Measurements from ENCODE around the gene TSN. TPM values are rescaled to one million over a fixed set of nuclear protein-coding genes. Genes with fewer than 3 reads are reported as not detected.

The TSN gene
- total and polyA plus RNA-seq, 9 of the 15 experiments (the other 6 are each of a cell fraction or from before 2014, with no cell fraction given) = 63.2 to 152 (median 95.2) TPM

DNA sequence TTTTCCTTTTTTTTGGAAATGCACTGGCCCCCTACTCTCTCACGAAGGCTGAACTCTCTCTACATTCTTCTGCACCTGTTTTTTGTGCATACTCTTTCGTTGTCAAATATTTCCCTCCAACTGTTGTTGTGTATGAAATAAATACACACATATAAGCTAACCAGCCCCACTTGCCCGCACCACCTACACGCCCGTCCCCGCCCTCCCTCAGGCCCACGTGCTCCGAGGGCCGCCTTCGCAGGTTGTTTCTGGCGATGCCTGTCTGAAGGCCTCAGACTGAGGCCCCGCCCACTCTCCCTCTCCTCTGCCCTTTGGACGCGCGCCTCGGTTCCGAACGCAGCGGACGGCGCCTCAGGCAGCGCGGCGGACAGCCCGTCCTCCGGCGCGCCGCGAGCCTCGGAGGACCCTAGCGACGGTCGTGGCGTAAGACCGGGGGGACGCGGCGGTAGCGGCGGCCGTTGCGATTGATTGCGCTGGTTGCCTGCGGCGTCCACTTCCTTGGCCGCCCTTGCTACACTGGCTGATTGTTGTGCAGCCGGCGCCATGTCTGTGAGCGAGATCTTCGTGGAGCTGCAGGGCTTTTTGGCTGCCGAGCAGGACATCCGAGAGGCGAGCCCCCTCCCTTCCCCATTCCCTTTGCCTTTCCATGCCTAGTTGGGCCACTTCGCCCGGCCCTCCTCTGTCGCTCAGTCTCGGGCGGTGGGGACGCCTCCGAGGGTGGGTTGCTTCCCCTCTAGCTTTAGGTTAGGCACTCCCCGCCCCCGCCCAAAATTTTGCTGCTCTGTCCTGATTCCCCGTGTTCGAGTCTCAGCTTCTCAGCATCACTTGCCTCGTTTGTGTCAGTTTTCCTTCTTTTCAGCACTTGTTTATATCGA is at the start of gene TSN (continued):
- peak in 2 of 3 experiments; percentile 65 to 73 for TF ChIP-seq YY1 (IDR thresholded peaks at IDR 0.05; ENCODE audit: borderline replicate concordance in 1 of 3, control insufficient read depth in 1 of 3, extremely low read depth in 1 of 3, insufficient read depth in 3 of 3, insufficient read length in 1 of 3, insufficient replicate concordance in 2 of 3, low read depth in 1 of 3, low read length in 2 of 3)
- peak in 1 of 2 experiments; percentile 51; a peak in 1 of 4 replicates for TF ChIP-seq NONO (IDR thresholded peaks at IDR 0.05; ENCODE audit: low read depth in 2 of 2, low read length in 1 of 2)
- TF ChIP-seq, protein P1, sequence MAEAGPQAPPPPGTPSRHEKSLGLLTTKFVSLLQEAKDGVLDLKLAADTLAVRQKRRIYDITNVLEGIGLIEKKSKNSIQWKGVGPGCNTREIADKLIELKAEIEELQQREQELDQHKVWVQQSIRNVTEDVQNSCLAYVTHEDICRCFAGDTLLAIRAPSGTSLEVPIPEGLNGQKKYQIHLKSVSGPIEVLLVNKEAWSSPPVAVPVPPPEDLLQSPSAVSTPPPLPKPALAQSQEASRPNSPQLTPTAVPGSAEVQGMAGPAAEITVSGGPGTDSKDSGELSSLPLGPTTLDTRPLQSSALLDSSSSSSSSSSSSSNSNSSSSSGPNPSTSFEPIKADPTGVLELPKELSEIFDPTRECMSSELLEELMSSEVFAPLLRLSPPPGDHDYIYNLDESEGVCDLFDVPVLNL (CRISPR knock-in tag; IDR thresholded peaks at IDR 0.05; ENCODE audit: low read depth) = peak; percentile 84; the same call in 1 of the 2 replicates
- TF ChIP-seq TCF7L2 (IDR thresholded peaks at IDR 0.05; ENCODE audit: low read depth, low read length) = peak; percentile 26; the same call in 1 of the 2 replicates
- TF ChIP-seq, protein P2, sequence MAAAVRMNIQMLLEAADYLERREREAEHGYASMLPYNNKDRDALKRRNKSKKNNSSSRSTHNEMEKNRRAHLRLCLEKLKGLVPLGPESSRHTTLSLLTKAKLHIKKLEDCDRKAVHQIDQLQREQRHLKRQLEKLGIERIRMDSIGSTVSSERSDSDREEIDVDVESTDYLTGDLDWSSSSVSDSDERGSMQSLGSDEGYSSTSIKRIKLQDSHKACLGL (CRISPR knock-in tag; IDR thresholded peaks at IDR 0.05; ENCODE audit: borderline replicate concordance, poor library complexity, severe bottlenecking) = peak; percentile 95
- peak; percentile 55; the same call in 1 of the 2 replicates for TF ChIP-seq PML (IDR thresholded peaks at IDR 0.05; ENCODE audit: low read length)
- peak; percentile 54; the same call in 1 of the 2 replicates for TF ChIP-seq KAT7 (CRISPR knock-in tag; IDR thresholded peaks at IDR 0.05; ENCODE audit: borderline replicate concordance)
- TF ChIP-seq, protein P3, sequence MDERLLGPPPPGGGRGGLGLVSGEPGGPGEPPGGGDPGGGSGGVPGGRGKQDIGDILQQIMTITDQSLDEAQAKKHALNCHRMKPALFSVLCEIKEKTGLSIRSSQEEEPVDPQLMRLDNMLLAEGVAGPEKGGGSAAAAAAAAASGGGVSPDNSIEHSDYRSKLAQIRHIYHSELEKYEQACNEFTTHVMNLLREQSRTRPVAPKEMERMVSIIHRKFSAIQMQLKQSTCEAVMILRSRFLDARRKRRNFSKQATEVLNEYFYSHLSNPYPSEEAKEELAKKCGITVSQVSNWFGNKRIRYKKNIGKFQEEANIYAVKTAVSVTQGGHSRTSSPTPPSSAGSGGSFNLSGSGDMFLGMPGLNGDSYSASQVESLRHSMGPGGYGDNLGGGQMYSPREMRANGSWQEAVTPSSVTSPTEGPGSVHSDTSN (CRISPR knock-in tag; IDR thresholded peaks at IDR 0.05; ENCODE audit: low read depth) = no peak
- TF ChIP-seq, protein P3 (tag; conservative IDR thresholded peaks at IDR 0.05; ENCODE audit: low read depth) = no peak
- TF ChIP-seq TCF7 (IDR thresholded peaks at IDR 0.05; ENCODE audit: borderline replicate concordance) = no peak
- TF ChIP-seq, protein P4, sequence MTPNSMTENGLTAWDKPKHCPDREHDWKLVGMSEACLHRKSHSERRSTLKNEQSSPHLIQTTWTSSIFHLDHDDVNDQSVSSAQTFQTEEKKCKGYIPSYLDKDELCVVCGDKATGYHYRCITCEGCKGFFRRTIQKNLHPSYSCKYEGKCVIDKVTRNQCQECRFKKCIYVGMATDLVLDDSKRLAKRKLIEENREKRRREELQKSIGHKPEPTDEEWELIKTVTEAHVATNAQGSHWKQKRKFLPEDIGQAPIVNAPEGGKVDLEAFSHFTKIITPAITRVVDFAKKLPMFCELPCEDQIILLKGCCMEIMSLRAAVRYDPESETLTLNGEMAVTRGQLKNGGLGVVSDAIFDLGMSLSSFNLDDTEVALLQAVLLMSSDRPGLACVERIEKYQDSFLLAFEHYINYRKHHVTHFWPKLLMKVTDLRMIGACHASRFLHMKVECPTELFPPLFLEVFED (CRISPR knock-in tag; conservative IDR thresholded peaks at IDR 0.05) = no peak
- TF ChIP-seq RB1 (IDR thresholded peaks at IDR 0.05; ENCODE audit: low read depth) = peak; percentile 100
- TF ChIP-seq ZC3H8 (IDR thresholded peaks at IDR 0.05) = no peak
- TF ChIP-seq, protein P5, sequence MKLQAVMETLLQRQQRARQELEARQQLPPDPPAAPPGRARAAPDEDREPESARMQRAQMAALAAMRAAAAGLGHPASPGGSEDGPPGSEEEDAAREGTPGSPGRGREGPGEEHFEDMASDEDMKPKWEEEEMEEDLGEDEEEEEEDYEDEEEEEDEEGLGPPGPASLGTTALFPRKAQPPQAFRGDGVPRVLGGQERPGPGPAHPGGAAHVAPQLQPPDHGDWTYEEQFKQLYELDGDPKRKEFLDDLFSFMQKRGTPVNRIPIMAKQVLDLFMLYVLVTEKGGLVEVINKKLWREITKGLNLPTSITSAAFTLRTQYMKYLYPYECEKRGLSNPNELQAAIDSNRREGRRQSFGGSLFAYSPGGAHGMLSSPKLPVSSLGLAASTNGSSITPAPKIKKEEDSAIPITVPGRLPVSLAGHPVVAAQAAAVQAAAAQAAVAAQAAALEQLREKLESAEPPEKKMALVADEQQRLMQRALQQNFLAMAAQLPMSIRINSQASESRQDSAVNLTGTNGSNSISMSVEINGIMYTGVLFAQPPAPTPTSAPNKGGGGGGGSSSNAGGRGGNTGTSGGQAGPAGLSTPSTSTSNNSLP (IDR thresholded peaks at IDR 0.05; ENCODE audit: borderline replicate concordance, low read depth, low read length) = no peak
- TF ChIP-seq MAFG (tag; conservative IDR thresholded peaks at IDR 0.05) = no peak
- TF ChIP-seq, protein P6, sequence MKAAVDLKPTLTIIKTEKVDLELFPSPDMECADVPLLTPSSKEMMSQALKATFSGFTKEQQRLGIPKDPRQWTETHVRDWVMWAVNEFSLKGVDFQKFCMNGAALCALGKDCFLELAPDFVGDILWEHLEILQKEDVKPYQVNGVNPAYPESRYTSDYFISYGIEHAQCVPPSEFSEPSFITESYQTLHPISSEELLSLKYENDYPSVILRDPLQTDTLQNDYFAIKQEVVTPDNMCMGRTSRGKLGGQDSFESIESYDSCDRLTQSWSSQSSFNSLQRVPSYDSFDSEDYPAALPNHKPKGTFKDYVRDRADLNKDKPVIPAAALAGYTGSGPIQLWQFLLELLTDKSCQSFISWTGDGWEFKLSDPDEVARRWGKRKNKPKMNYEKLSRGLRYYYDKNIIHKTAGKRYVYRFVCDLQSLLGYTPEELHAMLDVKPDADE (conservative IDR thresholded peaks at IDR 0.05; ENCODE audit: control insufficient read depth, low read depth, low read length) = peak; percentile 88
